ENCODE data around the gene ZNF383.
"Not testable (repeated sequence)": the region's sequence is repeated elsewhere in the genome, so short reads cannot be mapped to it uniquely, and the experiment has no call there.

The ZNF383 gene

DNA sequence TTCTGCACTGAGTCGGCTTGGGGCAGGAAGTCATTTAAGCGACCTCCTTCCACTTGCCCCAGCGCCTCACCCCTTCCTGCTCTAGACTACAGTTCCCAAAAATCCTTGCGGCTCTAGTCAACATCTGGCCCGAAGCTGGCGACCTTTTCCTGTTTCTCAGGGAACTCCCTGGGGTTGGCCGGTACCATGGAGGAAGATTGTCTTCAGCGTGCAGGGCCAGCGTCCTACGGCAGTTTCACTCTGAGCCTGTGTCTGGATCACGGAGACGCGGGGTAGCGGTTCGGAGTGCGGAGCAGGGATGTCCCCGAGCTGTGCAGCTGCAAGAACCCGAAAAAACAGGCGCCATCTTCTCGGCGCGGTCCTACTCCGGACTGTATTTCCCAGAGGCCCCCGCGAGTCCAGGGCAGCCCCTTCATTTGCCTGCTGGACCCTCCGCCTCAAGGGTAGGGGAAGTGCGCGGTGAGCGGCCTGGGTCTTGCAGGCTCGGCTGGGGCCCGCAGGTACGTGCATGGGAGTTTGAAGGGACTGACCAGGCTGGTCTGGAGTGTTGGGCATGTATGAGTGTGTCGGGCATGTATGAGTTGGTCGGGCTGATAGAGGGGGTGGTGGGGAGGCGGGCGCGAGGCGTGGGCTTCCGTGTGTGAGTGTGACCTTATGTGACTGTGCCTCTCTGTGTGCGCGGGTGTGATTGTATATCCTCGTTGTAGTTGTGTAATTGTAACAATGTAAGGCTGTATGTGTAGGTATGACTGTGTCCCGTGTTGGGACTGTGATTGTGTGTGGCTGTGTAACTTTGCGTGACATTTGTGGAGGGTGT is at the start of gene ZNF383:
TSS of gene ZNF383 (plus strand) at position 440 of the 817 bp plus-strand sequence. CDS start 12,240 bp downstream, outside the sequence.
- DNase-seq = peak; percentile 88

DNA sequence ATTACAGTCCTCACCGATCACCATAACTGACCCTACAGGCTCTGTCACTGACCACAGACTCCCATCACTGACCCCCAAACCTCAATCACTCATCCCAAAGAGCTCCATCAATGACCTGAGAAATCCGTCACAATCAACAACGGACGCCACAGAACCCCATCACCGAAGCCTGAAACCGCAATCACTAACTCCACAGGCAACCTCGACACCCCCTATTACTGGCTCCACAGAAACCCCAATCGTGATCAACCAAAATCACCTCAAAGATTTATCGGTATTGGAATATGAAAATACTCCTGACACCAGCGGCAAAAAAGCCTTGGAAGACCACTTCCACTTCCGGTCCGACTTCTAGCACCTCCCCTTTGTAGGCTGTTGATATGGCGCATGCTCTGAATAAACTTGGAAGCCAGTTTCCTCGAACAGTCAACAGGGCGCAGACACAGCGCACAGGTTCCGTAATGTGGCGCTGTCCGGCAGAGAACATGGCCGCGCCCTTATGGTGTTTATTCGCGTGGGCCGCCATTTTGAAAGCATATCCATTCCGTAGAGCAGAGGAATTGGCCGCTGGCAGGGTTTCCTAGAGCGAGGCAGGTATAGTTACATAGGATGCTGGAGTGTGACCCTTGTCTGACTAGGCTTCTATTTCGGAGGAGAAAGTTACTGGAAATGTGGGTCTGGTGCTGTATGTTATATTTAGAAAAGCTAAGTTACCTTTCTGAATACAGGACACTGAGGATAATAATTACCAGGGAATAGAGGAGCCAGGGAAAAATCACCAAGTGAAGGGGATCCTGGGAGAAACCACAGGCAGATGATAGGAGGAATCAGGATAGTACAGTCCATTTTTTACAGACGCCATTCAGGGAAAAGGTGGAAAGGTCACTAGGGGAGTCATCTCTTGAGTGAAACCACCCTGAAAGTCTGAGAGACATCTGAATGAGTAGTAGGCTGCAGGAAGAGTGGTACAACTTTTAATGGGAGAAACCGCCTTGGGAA is 45.3 kb upstream of the ZNF383 start, which contains the start of gene ZNF585A:
TSS of gene ZNF585A (minus strand) at position 328 of the 999 bp plus-strand sequence. CDS start 2,785 bp downstream, outside the sequence.
- peak; percentile 89 for DNase-seq

DNA sequence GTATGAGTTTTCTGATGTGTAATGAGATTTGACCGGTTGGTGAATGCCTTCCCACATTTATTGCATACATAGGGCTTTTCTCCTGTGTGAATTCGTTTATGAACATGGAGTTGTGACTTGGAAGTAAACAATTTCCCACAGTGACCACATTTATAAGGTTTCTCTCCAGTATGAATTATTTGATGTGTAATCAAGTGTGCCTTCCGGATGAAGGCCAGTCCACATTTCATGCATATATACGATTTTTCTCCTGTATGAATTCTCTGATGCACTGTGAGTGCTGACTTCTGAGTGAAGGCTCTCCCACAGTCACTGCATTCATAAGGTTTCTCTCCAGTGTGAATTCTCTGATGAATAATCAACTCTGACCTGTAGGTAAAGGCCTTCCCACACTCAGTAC is 31.9 kb upstream of the ZNF383 start:
- not testable (repeated sequence) for DNase-seq

DNA sequence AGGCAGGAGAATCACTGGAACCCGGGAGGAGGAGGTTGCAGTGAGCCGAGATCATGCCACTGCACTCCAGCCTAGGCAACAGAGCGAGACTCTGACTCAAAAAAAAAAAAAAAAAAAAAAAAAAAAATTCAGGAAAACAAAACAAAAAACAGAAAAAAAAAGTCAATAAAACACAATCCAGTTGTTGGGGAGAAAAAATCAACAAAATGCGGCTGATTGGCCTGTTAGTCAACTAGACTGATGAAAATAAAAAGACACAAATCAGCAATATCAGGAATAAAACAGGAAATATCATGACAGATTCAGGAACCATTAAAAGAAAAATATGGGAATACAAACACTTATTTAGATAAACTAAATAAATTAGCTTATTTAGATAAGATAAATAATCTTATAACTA is 22.8 kb upstream of the ZNF383 start:
- not testable (repeated sequence) for DNase-seq

DNA sequence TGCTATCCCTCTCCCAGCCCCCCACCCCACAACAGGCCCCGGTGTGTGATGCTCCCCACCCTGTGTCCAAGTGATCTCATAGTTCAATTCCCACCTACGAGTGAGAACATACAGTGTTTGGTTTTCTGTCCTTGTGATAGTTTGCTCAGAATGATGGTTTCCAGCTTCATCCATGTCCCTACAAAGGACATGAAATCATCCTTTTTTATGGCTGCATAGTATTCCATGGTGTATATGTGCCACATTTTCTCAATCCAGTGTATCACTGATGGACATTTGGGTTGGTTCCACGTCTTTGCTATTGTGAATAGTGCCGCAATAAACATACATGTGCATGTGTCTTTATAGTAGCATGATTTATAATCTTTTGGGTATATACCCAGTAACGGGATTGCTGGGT is 20.9 kb upstream of the ZNF383 start:
- not testable (repeated sequence) for DNase-seq

DNA sequence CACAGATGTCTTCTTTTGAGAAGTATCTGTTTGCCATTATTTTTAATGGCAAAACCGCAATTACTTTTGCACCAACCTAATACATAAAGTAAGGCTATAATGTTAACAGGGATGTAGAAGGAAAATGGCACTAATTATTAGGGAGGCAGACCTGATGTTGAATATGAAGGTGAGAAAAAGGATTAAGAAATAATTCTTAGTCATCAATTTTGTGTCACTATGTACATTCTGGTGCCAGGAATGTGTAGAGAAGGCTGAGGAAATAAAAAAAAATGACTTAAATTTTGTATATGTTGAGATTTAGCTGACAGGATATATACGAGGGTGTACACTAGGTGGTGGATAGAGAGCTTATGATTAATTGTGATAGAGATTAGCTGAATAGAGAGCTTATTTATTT is 20.2 kb upstream of the ZNF383 start:
- no peak for DNase-seq

DNA sequence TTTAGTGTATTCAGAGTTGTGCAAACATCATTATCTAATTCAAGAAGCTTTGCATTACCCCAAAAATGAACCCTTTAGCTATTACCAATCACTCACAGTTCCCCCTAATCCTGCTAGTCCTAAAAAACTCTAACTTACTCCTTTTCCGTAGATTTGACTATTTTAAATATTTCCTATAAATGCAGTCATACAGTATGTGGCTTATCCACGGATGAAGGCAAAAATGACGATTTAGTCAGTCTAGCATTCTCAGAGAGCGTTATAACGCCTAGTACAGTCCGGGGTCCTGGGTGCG is 587 bp upstream of the ZNF383 start:
- no peak for DNase-seq

DNA sequence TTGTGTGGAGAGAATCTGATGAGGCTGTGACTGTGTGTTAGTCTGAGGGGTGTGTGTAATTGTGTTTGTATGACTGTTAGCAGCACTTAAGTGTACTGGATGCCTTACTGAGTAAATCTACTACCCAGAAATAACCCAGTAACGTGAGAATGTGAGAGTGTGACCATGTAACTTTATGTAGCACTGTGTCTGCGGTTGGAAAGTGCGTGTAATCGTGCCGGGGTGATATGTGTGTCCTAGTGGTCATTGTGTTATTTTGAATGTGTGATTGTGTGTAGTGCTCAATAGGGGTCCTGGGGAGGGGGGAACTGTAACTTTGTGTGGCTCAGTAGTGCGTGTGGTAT is 550 bp downstream of the ZNF383 start:
- no peak for DNase-seq

DNA sequence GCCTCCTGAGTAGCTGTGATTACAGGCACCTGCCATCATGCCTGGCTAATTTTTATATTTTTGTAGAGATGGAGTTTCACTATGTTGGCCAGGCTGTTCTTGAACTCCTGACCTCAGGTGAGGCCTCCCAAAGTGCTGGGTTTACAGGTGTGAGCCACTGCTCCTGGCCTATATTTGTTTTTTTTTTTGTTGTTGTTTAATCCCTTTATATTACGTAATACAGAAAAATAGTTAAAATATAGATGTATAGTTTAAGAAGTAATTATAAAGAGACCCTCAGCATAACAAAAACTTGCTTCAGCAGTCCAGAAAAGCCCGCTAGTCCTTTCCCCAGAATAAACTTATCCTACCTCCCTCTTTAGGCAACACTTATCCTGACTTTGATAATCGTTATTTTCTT is 2.4 kb downstream of the ZNF383 start:
- DNase-seq = no peak

DNA sequence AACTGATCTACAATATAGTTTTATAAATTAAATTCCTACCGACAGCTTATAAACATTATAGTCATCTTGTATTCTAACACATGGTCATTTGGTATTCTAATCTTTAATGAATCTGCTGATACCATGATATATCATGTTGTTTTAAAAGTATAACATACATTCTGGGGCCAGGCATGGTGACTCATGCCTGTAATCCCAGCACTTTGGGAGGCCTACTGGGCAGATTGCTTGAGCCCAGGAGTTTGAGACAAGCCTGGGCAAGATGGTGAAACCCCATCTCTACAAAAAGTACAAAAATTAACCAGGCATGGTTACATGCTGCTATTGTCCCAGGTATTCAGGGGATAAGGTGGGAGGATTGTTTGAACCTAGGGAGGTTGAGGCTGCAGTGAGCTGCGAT is 3.1 kb downstream of the ZNF383 start:
- DNase-seq = no peak

DNA sequence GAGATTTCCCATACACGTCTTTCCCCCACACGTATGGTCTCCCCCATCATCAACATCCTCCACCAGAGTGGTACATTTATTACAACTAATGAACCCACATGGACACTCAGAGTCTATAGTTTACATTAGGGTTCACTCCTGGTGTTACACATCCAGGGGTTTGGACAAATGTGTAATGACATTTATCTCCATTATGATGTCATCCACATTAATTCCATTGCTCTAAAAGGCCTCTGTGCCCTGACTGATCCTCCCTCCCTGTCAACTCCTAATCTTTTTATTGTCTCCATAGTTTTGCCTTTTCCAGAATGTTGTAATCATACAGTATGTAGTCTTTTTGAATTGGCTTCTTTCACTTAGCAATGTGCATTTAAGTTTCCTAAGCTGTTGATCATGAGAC is 8.2 kb downstream of the ZNF383 start:
- no peak for DNase-seq

DNA sequence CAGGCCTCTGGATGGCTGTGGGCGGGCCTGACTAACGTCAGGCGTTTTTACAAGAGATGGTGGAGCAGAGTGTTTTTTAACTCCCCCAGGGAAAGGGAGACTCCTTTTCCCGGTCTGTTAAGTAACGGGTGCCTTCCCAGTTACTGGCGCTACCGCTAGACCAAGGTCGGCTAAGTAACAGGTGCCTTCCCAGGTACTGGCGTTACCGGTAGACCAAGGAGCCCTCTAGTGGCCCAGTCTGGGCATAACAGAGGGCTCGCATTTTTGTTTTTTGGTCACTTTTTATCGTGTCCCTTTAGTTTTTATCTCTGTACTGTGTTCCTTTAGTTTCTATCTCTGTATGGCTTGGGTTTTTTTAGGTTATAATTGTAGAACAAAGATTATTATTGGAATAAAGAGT is 10.0 kb downstream of the ZNF383 start:
- peak; percentile 60 for DNase-seq

DNA sequence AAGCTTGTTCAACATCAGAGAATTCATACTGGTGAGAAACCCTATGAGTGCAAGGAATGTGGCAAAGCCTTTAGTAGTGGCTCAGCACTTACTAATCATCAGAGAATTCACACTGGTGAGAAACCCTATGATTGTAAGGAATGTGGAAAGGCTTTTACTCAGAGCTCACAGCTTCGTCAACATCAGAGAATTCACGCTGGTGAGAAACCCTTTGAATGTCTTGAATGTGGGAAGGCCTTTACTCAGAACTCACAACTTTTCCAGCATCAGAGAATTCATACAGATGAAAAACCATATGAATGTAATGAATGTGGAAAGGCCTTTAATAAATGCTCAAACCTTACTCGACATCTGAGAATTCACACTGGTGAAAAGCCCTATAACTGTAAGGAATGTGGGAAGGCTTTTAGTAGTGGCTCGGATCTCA is 25.2 kb downstream of the ZNF383 start:
- DNase-seq = no peak

DNA sequence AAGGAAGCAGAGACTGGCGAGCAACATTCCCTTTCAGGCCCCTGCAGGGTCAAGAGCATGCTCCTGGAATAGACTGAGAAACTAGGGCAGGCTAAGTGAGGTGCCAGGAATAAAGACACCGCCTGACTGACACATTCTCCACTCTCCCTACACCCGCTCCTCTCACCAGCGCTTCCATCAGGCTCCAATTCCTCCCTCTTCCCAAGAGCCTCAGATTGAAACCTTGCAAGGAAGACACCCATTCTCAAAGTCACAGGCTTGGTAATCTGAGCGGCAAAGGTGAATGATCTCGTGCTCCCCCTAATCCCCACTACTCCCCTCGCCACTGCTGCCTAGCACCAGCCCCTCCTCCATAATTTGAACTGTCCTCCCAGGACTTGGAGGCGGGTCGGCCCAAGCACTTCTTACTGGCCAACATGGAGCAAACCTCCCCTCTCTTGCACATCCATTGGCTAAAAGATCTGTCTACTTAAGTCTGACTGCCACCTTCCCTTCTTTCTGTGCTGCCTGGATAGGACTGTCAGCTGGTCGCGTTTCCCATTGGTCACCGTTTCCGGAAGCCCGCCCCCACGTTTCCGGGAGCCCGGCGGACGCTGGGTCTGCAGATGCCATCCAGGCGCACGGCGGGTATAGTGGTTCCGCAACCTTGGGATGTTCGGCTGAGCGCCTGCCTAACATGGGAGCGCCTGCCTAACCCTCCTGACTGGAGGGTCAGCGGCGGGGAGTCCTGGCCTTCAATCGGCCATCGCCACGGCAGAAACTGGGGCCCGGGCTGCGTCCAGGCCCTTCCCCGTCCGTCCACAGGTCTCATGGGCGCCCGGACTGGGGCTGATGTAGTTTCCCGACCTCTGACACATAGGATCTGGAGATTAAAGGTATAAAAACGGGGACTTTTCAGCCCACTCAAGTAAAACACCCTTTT is 33.6 kb downstream of the ZNF383 start:
- DNase-seq = no peak

DNA sequence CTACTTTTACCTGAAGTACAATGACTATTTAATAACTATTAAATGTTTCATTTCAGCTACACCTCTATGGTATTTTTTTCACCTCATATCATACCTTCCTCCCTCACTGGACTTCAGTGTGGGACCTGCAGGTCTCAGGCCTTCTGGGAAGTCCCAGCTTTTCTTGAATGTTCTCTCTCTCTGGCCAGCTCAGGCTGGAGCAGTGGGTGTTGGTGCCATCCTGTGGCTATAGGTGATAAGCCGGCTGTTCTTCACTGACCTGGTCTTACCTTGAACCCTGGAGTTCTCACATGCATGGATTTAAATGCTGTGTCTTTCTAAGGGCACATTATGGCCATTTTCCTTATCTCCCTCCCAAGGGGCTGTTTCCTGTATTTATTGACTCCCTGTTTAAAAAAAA is 45.0 kb downstream of the ZNF383 start:
- not testable (repeated sequence) for DNase-seq

DNA sequence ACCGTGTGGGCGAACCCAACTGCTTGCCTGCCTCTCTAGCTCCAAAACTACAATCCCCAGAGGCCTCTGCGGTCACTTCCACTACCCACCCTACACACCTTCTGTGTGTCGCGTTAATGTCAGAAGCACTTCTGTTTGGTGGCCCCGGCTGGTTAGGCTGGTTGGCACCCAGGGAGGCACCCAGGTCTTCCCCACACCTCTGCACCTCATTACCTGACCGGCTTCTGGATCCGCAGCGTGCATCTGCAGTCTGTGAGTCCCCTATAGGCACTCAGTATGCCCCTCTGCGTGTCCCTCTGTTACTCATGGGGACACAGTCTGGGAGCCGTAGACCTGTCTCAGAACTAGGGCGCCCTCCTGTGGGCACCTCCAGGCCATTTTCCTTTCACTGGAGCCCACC is 49.0 kb downstream of the ZNF383 start:
- DNase-seq = not testable (repeated sequence)

DNA sequence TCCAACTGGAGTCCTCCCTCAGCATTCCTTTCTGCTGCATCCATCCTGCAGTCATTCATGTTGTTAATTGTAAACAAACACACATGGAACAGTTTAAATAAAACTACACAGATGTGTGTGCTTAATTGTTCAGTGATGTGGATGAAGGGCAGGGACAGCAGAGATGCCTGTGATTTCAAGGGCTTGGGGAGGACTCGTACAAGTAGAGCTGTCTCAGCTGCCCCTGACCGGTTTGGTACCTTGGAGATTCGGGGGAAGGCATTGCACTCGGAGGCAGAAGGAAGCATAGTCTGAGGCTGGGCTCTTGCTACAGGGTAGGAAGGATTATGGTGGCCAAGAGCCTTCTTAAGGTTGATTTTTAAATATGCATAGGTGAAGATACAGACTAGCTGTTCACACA is 49.7 kb downstream of the ZNF383 start:
- not testable (repeated sequence) for DNase-seq

DNA sequence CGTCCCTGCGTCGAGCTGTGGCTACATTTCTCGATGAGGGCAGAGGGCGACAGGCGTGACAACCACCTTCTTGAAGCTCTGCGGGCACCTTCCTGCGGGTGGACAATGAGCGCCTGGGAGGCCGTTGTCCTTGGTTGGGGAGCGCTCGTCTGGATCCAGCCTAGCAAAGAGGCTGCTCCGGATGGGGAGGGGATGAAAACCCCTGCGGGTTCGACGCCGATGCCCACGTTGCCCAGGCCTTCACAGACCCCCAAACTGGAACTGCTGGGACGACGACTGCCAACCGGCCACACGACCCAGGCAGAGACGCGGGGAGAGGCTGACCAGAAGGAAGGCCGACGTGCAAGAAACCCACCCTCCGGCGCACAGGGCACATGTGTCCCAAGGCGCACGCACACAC is 62.6 kb downstream of the ZNF383 start:
- not testable (repeated sequence) for DNase-seq

DNA sequence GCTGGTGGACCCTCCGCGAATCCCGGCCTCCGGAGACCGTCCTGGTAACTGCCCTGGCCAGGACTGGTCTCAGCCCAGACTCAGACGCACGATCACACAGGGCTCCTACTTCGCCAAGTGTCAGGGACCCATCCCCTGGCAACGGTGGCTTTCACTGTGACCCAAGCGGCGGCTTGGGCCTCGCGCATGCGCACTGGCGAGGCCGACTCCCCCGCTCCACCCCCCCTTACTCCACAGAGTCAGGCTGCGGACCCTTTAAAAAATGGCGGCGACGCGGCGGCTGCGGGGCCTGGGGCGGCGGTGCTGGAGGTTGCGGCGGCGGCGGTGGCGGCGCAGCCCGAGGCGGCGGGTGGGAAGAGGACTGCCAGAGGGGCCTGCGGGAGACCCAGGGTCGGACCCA is 66.0 kb downstream of the ZNF383 start:
- not testable (repeated sequence) for DNase-seq

DNA sequence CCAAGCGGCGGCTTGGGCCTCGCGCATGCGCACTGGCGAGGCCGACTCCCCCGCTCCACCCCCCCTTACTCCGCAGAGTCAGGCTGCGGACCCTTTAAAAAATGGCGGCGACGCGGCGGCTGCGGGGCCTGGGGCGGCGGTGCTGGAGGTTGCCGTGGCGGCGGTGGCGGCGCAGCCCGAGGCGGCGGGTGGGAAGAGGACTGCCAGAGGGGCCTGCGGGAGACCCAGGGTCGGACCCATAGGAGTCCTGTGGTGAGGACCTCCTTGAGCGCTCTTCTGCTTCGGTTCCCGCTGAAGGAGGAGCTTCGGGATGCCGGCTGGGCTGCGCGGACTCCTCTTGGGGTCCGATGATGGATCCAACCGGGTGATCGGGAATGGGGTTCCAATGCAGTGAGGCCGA is 71.2 kb downstream of the ZNF383 start:
- not testable (repeated sequence) for DNase-seq

DNA sequence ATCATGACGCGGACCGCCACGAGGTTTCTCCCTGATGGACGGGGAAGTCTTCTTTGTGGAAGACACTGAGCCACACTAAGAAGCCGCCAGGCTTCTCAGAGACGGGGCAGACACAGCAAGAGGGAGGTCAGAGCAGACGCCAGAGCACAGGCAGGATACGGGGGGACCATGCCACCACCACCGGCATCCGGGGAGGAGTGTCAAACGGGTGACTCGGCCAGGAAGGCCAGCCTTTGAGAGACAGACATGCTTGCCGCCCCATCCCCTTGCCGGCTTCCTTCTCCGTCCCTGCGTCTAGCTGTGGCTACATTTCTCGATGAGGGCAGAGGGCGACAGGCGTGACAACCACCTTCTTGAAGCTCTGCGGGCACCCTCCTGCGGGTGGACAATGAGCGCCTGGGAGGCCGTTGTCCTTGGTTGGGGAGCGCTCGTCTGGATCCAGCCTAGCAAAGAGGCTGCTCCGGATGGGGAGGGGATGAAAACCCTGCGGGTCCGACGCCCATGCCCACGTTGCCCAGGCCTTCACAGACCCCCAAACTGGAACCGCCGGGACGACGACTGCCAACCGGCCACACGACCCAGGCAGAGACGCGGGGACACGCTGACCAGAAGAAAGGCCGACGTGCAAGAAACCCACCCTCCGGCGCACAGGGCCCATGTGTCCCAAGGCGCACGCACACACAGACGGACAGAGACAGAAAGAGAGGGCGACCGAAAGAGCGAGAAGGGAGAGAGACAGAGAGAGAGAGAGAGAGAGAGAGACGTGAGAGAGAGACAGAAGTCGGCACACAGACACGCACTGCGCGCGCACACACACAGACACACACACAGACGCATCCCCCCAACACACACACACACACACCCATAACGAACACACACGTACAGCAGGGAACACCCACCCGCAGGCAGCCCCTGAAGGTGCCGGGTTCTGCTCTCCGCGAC is 75.3 kb downstream of the ZNF383 start:
- peak; percentile 85 for DNase-seq

All from activated CD8-positive, alpha-beta memory T cell treated with anti-CD3 and anti-CD28 coated beads, Interleukin-2, amount 50 U/mL, for 48 hours (primary cell).